Measurements from ENCODE around the gene ZNF500.

ZNF500 gene

GRCh38 chr16:4700997-4701743 is 65.8 kb downstream of the ZNF500 start:
- DNase-seq: no peak

- DNase-seq: no peak
These were observed 66.5 kb downstream of the ZNF500 start for GRCh38 chr16:4700380-4700996.

- no peak for DNase-seq
These were observed 67.9 kb downstream of the ZNF500 start for GRCh38 chr16:4699046-4699556.

GRCh38 chr16:4698321-4699045 is 68.5 kb downstream of the ZNF500 start:
- DNase-seq: no peak
